ENCODE results near the gene SLC39A9.

SLC39A9 gene

GRCh38 chr14:69460093-69460701, 61.7 kb downstream of the SLC39A9 start:
- peak; percentile 90 for DNase-seq
- peaks cover 21% of the 10 kb centered on the region for H3K36me3 ChIP-seq (replicated peaks)
- no peak overlapping the region for H3K27ac ChIP-seq
- H3K4me3 ChIP-seq (ENCODE audit: low read depth, low read length): no peak overlapping the region
- no peaks in the 10 kb centered on the region for H3K27me3 ChIP-seq (replicated peaks)
- TF ChIP-seq CTCF (IDR thresholded peaks at IDR 0.05; ENCODE audit: low read depth, low read length, missing control alignments): peak; percentile 85
- in situ Hi-C loops (cut with HindIII; ENCODE audit: low pct_ligation_motif_present, low sequenced_read_pairs): no loop called here

- peak; percentile 14 for DNase-seq
- Histone ChIP-seq H3K27me3 (replicated peaks) (no peaks in the 10 kb centered on the region), H3K4me3 (ENCODE audit: low read depth, low read length) (no peak overlapping the region), H3K27ac (peak overlapping the region; percentile 59), H3K36me3 (replicated peaks) (no peaks in the 10 kb centered on the region)
- TF ChIP-seq CTCF (IDR thresholded peaks at IDR 0.05; ENCODE audit: low read depth, low read length, missing control alignments): no peak
- in situ Hi-C loops (cut with HindIII; ENCODE audit: low pct_ligation_motif_present, low sequenced_read_pairs): no loop called here
Observed at GRCh38 chr14:69464379-69464778, 65.9 kb downstream of the SLC39A9 start.

- Histone ChIP-seq H3K36me3 (replicated peaks) (no peaks in the 10 kb centered on the region), H3K27ac (peak overlapping the region; percentile 59), H3K27me3 (replicated peaks) (no peaks in the 10 kb centered on the region), H3K4me3 (ENCODE audit: low read depth, low read length) (no peak overlapping the region)
- in situ Hi-C loops (cut with HindIII; ENCODE audit: low pct_ligation_motif_present, low sequenced_read_pairs): no loop called here
- peak; percentile 87 for DNase-seq
- no peak for TF ChIP-seq CTCF (IDR thresholded peaks at IDR 0.05; ENCODE audit: low read depth, low read length, missing control alignments)
Observed at GRCh38 chr14:69464829-69465228, 66.3 kb downstream of the SLC39A9 start.

GRCh38 chr14:69468949-69469348, 70.5 kb downstream of the SLC39A9 start:
- Histone ChIP-seq H3K27ac (no peak overlapping the region), H3K36me3 (replicated peaks) (no peaks in the 10 kb centered on the region), H3K27me3 (replicated peaks) (no peaks in the 10 kb centered on the region), H3K4me3 (ENCODE audit: low read depth, low read length) (no peak overlapping the region)
- DNase-seq: no peak
- TF ChIP-seq CTCF (IDR thresholded peaks at IDR 0.05; ENCODE audit: low read depth, low read length, missing control alignments): no peak
- in situ Hi-C loops (cut with HindIII; ENCODE audit: low pct_ligation_motif_present, low sequenced_read_pairs): no loop called here

GRCh38 chr14:69471436-69471835, 72.9 kb downstream of the SLC39A9 start:
- TF ChIP-seq CTCF (IDR thresholded peaks at IDR 0.05; ENCODE audit: low read depth, low read length, missing control alignments): no peak
- DNase-seq: no peak
- no peak overlapping the region for H3K27ac ChIP-seq
- H3K4me3 ChIP-seq (ENCODE audit: low read depth, low read length): no peak overlapping the region
- H3K36me3 ChIP-seq (replicated peaks): no peaks in the 10 kb centered on the region
- in situ Hi-C loops (cut with HindIII; ENCODE audit: low pct_ligation_motif_present, low sequenced_read_pairs): no loop called here
- H3K27me3 ChIP-seq (replicated peaks): no peaks in the 10 kb centered on the region

GRCh38 chr14:69471916-69472315, 73.4 kb downstream of the SLC39A9 start:
- DNase-seq: no peak
- no peak for TF ChIP-seq CTCF (IDR thresholded peaks at IDR 0.05; ENCODE audit: low read depth, low read length, missing control alignments)
- Histone ChIP-seq H3K4me3 (ENCODE audit: low read depth, low read length) (no peak overlapping the region), H3K27me3 (replicated peaks) (no peaks in the 10 kb centered on the region), H3K36me3 (replicated peaks) (no peaks in the 10 kb centered on the region), H3K27ac (no peak overlapping the region)
- in situ Hi-C loops (cut with HindIII; ENCODE audit: low pct_ligation_motif_present, low sequenced_read_pairs): no loop called here
